Daoy (cell line): Measurements from ENCODE around the gene TH. TPM values are rescaled to one million over a fixed set of nuclear protein-coding genes. Genes with fewer than 3 reads are reported as not detected.
A peak's percentile ranks its signal among the peaks of the same experiment; 100 is the strongest.

Experiments used
- DNase-seq: peaks from one replicate; pipeline ENCODE4 v3.0.0-alpha.2; 2015; ENCODE audit warnings: low read depth
- total RNA-seq: library from RNA; depleted of rRNA; stranded (reverse); fragments of >200 nt; shearing (Covaris generic); gene quantifications from 2 replicates; pipeline ENCODE4 v1.2.3, GENCODE V29; 2014

Gene TH
- total RNA-seq, 1 experiment from 2014 or later: not detected

- DNase-seq: no peak
Measured at GRCh38 chr11:2159536-2160413, 11.8 kb downstream of the TH start.

- DNase-seq: no peak
Measured at GRCh38 chr11:2158966-2159365, 12.6 kb downstream of the TH start.

GRCh38 chr11:2158296-2158737 is 13.3 kb downstream of the TH start:
- no peak for DNase-seq

GRCh38 chr11:2157294-2158040 is 14.1 kb downstream of the TH start:
- DNase-seq: no peak

GRCh38 chr11:2156416-2157182 is 15.0 kb downstream of the TH start:
- DNase-seq: peak; percentile 73

GRCh38 chr11:2155511-2155910 is 16.1 kb downstream of the TH start:
- no peak for DNase-seq

GRCh38 chr11:2154889-2155288 is 16.7 kb downstream of the TH start:
- DNase-seq: no peak

GRCh38 chr11:2154195-2154585 is 17.4 kb downstream of the TH start:
- DNase-seq: no peak

- DNase-seq: no peak
Measured at GRCh38 chr11:2153581-2154194, 17.9 kb downstream of the TH start.

- DNase-seq: peak; percentile 71
Measured at GRCh38 chr11:2151500-2152257, 19.9 kb downstream of the TH start.

GRCh38 chr11:2149864-2150847 is 21.5 kb downstream of the TH start:
- DNase-seq: peak; percentile 48

- no peak for DNase-seq
Measured at GRCh38 chr11:2149460-2149859, 22.2 kb downstream of the TH start.

- DNase-seq: no peak
Measured at GRCh38 chr11:2148595-2148994, 23.0 kb downstream of the TH start.

- DNase-seq: no peak
Measured at GRCh38 chr11:2147391-2147790, 24.2 kb downstream of the TH start.

GRCh38 chr11:2146051-2146450 is 25.6 kb downstream of the TH start:
- DNase-seq: no peak

GRCh38 chr11:2144544-2145248 is 26.9 kb downstream of the TH start:
- DNase-seq: no peak

- peak; percentile 38 for DNase-seq
Measured at GRCh38 chr11:2143799-2144543, 27.6 kb downstream of the TH start.

- DNase-seq: no peak
Measured at GRCh38 chr11:2143477-2143798, 28.2 kb downstream of the TH start.
